CD8-positive, alpha-beta memory T cell (primary cell): Measurements from ENCODE around the gene CHMP1B. TPM values are rescaled to one million over a fixed set of nuclear protein-coding genes. Genes with fewer than 3 reads are reported as not detected.
"Not testable (repeated sequence)": the region's sequence is repeated elsewhere in the genome, so short reads cannot be mapped to it uniquely, and the experiment has no call there.

ENCODE experiments used
- CTCF ChIA-PET: fragments of 350-600 bp; sonication (Branson Sonifier 250); formaldehyde crosslinking; loops from one replicate; lab custom pipeline; 2021; ENCODE audit warnings: antibody characterized with exemption; lab: Charles Lee
- POLR2A ChIA-PET: fragments of 350-600 bp; sonication (Branson Sonifier 250); formaldehyde crosslinking; loops from one replicate; lab custom pipeline; 2021; ENCODE audit warnings: antibody characterized with exemption; lab: Charles Lee
- DNase-seq, 5 donors: peaks; one replicate each; pipeline versions ENCODE4 v3.0.0 to v3.0.0-alpha.2; 2020 to 2022; ENCODE audit warnings: mixed read lengths in 1 of 5
- H3K27ac ChIP-seq: one replicate; pipeline ENCODE4 v1.7.0; 2013; ENCODE audit warnings: low read depth, mild to moderate bottlenecking, low read length, moderate library complexity
- H3K27me3 ChIP-seq: 2 replicates; pipeline ENCODE4 v1.7.0; 2013; ENCODE audit warnings: low read length, mild to moderate bottlenecking; ENCODE audit not compliant: insufficient read depth, poor library complexity, severe bottlenecking
- H3K36me3 ChIP-seq: 2 replicates; pipeline ENCODE4 v1.7.0; 2013; ENCODE audit warnings: mild to moderate bottlenecking, low read length, moderate library complexity; ENCODE audit not compliant: insufficient read depth
- H3K4me1 ChIP-seq: 2 replicates; pipeline ENCODE4 v1.7.0; 2013; ENCODE audit warnings: mild to moderate bottlenecking, low read length, moderate library complexity; ENCODE audit not compliant: insufficient read depth
- H3K4me3 ChIP-seq: 2 replicates; pipeline ENCODE4 v1.7.0; 2013; ENCODE audit warnings: mild to moderate bottlenecking, low read length
- H3K9me3 ChIP-seq: 2 replicates; pipeline ENCODE4 v1.7.0; 2013; ENCODE audit warnings: mild to moderate bottlenecking, low read length
- H3K27ac Mint-ChIP-seq, 8 donors: one replicate each; pipeline ENCODE4 v1.8.0; 2020 to 2021; ENCODE audit warnings: mixed read lengths in 8 of 8, mild to moderate bottlenecking in 6 of 8, inconsistent platforms in 3 of 8, moderate library complexity in 3 of 8
- H3K27me3 Mint-ChIP-seq, 2 donors: one replicate each; pipeline ENCODE4 v1.8.0; 2020 to 2021; ENCODE audit warnings: mixed read lengths in 2 of 2, mild to moderate bottlenecking in 1 of 2, moderate library complexity in 1 of 2
- H3K36me3 Mint-ChIP-seq, 3 donors: one replicate each; pipeline ENCODE4 v1.8.0; 2020 to 2021; ENCODE audit warnings: mixed read lengths in 3 of 3, inconsistent platforms in 1 of 3, mild to moderate bottlenecking in 1 of 3
- H3K4me1 Mint-ChIP-seq, 3 donors: one replicate each; pipeline ENCODE4 v1.8.0; 2020 to 2021; ENCODE audit warnings: mixed read lengths in 3 of 3, inconsistent platforms in 1 of 3, mild to moderate bottlenecking in 1 of 3
- H3K4me3 Mint-ChIP-seq, 7 donors: one replicate each; pipeline ENCODE4 v1.8.0; 2020 to 2021; ENCODE audit warnings: mixed read lengths in 7 of 7, mild to moderate bottlenecking in 6 of 7, moderate library complexity in 4 of 7, inconsistent platforms in 2 of 7
- H3K9me3 Mint-ChIP-seq, 5 donors: one replicate each; pipeline ENCODE4 v1.8.0; 2020 to 2022; ENCODE audit warnings: mixed read lengths in 5 of 5, mild to moderate bottlenecking in 3 of 5, moderate library complexity in 2 of 5, inconsistent platforms in 1 of 5
- polyA plus RNA-seq: library from polyadenylated mRNA; unstranded; fragments of 300-500 nt; fragmentation: Illumina TruSeq; gene quantifications from one replicate; pipeline ENCODE4 v1.2.3, GENCODE V29; 2021
- total RNA-seq, 2 experiments: library from RNA; stranded (reverse); gene quantifications; one replicate each; pipeline ENCODE4 v1.2.3, GENCODE V29; 2021

CHMP1B gene
- total and polyA plus RNA-seq, 3 experiments from 2014 or later = 24.5 to 55.2 (median 24.9) TPM

GRCh38 chr18:11854554-11854953 is 3.3 kb downstream of the CHMP1B start:
- H3K4me3 ChIP-seq, H3K27ac ChIP-seq, POLR2A ChIA-PET, H3K9me3 ChIP-seq, CTCF ChIA-PET, H3K27me3 ChIP-seq, H3K27me3 Mint-ChIP-seq, H3K36me3 ChIP-seq, H3K9me3 Mint-ChIP-seq, DNase-seq: not testable (repeated sequence)
- peaks cover 21% of the 10 kb centered on the region for H3K4me1 ChIP-seq
- Mint-ChIP-seq H3K4me1 (peaks cover 37 to 53% (median 53%) of the 10 kb centered on the region in 3 donors), H3K27ac (peak overlapping the region in 5 of 8 donors; percentile 51 to 84 (median 75)), H3K36me3 (peaks cover 0 to 34% (median 0%) of the 10 kb centered on the region in 3 donors), H3K4me3 (peak overlapping the region in 2 of 7 donors; percentile 15 to 39)

- Mint-ChIP-seq H3K9me3 (no peaks in the 10 kb centered on the region), H3K4me1 (peaks cover 19 to 30% (median 30%) of the 10 kb centered on the region in 3 donors)
- CTCF ChIA-PET = no interaction called here
These were observed 6.1 kb downstream of the CHMP1B start for GRCh38 chr18:11857177-11857887.

GRCh38 chr18:11859282-11859830 is 8.1 kb downstream of the CHMP1B start:
- ChIA-PET POLR2A (no interaction called here), CTCF (no interaction called here)
- Histone ChIP-seq H3K27me3 (no peaks in the 10 kb centered on the region), H3K9me3 (no peaks in the 10 kb centered on the region), H3K27ac (no peak overlapping the region), H3K4me1 (no peaks in the 10 kb centered on the region), H3K4me3 (no peak overlapping the region), H3K36me3 (no peaks in the 10 kb centered on the region)
- H3K27me3 Mint-ChIP-seq = peaks cover 0 to 4% of the 10 kb centered on the region in 2 donors
- no peak overlapping the region for H3K4me3 Mint-ChIP-seq
- peaks cover 0 to 12% (median 0%) of the 10 kb centered on the region in 3 donors for H3K36me3 Mint-ChIP-seq
- no peaks in the 10 kb centered on the region for H3K9me3 Mint-ChIP-seq
- peak overlapping the region in 3 of 8 donors; percentile 5 to 17 (median 7) for H3K27ac Mint-ChIP-seq
- no peak for DNase-seq
- H3K4me1 Mint-ChIP-seq = peaks cover 7 to 11% (median 10%) of the 10 kb centered on the region in 3 donors

More at GRCh38 chr18:11857177-11857887, 6.1 kb downstream of the CHMP1B start:
- Histone ChIP-seq H3K9me3 (no peaks in the 10 kb centered on the region), H3K27ac (no peak overlapping the region), H3K27me3 (no peaks in the 10 kb centered on the region), H3K36me3 (no peaks in the 10 kb centered on the region), H3K4me3 (no peak overlapping the region), H3K4me1 (peaks cover 13% of the 10 kb centered on the region)
- DNase-seq = no peak
- peak overlapping the region in 4 of 8 donors; percentile 5 to 94 (median 15) for H3K27ac Mint-ChIP-seq
- H3K36me3 Mint-ChIP-seq = peaks cover 0 to 19% (median 0%) of the 10 kb centered on the region in 3 donors
- POLR2A ChIA-PET = interaction anchor here (0.6 kb wide), 1 partner anchor 33 kb away, joined by 4 read pairs; no protein-coding TSS in a partner anchor
- peaks cover 0 to 4% of the 10 kb centered on the region in 2 donors for H3K27me3 Mint-ChIP-seq
- no peak overlapping the region for H3K4me3 Mint-ChIP-seq

- H3K36me3 ChIP-seq = no peaks in the 10 kb centered on the region
- H3K27ac ChIP-seq = no peak overlapping the region
- Mint-ChIP-seq H3K27me3 (peaks cover 0 to 4% of the 10 kb centered on the region in 2 donors), H3K9me3 (no peaks in the 10 kb centered on the region), H3K4me3 (no peak overlapping the region), H3K27ac (no peak overlapping the region), H3K36me3 (peaks cover 0 to 9% (median 0%) of the 10 kb centered on the region in 3 donors), H3K4me1 (peaks cover 5% of the 10 kb centered on the region in 3 donors)
- H3K27me3 ChIP-seq = no peaks in the 10 kb centered on the region
- DNase-seq = no peak
- ChIA-PET POLR2A (no interaction called here), CTCF (interaction anchor here (1.1 kb wide), 1 partner anchor 11 kb away, joined by 3 read pairs; no protein-coding TSS in a partner anchor)
- no peak overlapping the region for H3K4me3 ChIP-seq
- no peaks in the 10 kb centered on the region for H3K9me3 ChIP-seq
- no peaks in the 10 kb centered on the region for H3K4me1 ChIP-seq
These were observed 8.7 kb downstream of the CHMP1B start for GRCh38 chr18:11859903-11860407.

GRCh38 chr18:11860594-11861450 is 9.6 kb downstream of the CHMP1B start:
- Mint-ChIP-seq H3K36me3 (peaks cover 0 to 3% (median 0%) of the 10 kb centered on the region in 3 donors), H3K27ac (peak overlapping the region in 2 of 8 donors; percentile 4 to 91), H3K27me3 (peaks cover 2 to 8% of the 10 kb centered on the region in 2 donors), H3K4me1 (peaks cover 0 to 5% (median 0%) of the 10 kb centered on the region in 3 donors), H3K4me3 (no peak overlapping the region), H3K9me3 (no peaks in the 10 kb centered on the region)
- POLR2A ChIA-PET = interaction anchor here (0.6 kb wide), 1 partner anchor 10 kb away, joined by 3 read pairs; no protein-coding TSS in a partner anchor
- Histone ChIP-seq H3K4me3 (no peak overlapping the region), H3K4me1 (no peaks in the 10 kb centered on the region), H3K36me3 (no peaks in the 10 kb centered on the region), H3K27me3 (no peaks in the 10 kb centered on the region), H3K27ac (no peak overlapping the region), H3K9me3 (no peaks in the 10 kb centered on the region)
- CTCF ChIA-PET = interaction anchor here (1.1 kb wide), 1 partner anchor 10 kb away, joined by 3 read pairs; no protein-coding TSS in a partner anchor
- DNase-seq = no peak

GRCh38 chr18:11861583-11862288 is 10.5 kb downstream of the CHMP1B start:
- Histone ChIP-seq H3K4me1 (no peaks in the 10 kb centered on the region), H3K27me3 (no peaks in the 10 kb centered on the region), H3K27ac (no peak overlapping the region), H3K9me3 (no peaks in the 10 kb centered on the region), H3K36me3 (no peaks in the 10 kb centered on the region), H3K4me3 (no peak overlapping the region)
- peak overlapping the region in 1 of 7 donors; percentile 40 for H3K4me3 Mint-ChIP-seq
- H3K36me3 Mint-ChIP-seq = no peaks in the 10 kb centered on the region
- DNase-seq = no peak
- ChIA-PET CTCF (no interaction called here), POLR2A (no interaction called here)
- H3K27ac Mint-ChIP-seq = no peak overlapping the region
- H3K4me1 Mint-ChIP-seq = peaks cover 0 to 5% (median 0%) of the 10 kb centered on the region in 3 donors
- H3K9me3 Mint-ChIP-seq = no peaks in the 10 kb centered on the region
- H3K27me3 Mint-ChIP-seq = peaks cover 9 to 10% of the 10 kb centered on the region in 2 donors

- H3K36me3 ChIP-seq = no peaks in the 10 kb centered on the region
- Mint-ChIP-seq H3K4me3 (no peak overlapping the region), H3K36me3 (no peaks in the 10 kb centered on the region), H3K27me3 (peaks cover 9 to 15% of the 10 kb centered on the region in 2 donors), H3K27ac (no peak overlapping the region), H3K9me3 (no peaks in the 10 kb centered on the region), H3K4me1 (peaks cover 0 to 5% (median 0%) of the 10 kb centered on the region in 3 donors)
- CTCF ChIA-PET = no interaction called here
- POLR2A ChIA-PET = no interaction called here
- H3K27me3 ChIP-seq = no peaks in the 10 kb centered on the region
- DNase-seq = no peak
- no peak overlapping the region for H3K27ac ChIP-seq
- H3K4me1 ChIP-seq = no peaks in the 10 kb centered on the region
- no peaks in the 10 kb centered on the region for H3K9me3 ChIP-seq
- no peak overlapping the region for H3K4me3 ChIP-seq
These were observed 11.4 kb downstream of the CHMP1B start for GRCh38 chr18:11862468-11863137.
